ENCODE data around the gene TNRC6B. TPM values are rescaled to one million over a fixed set of nuclear protein-coding genes. Genes with fewer than 3 reads are reported as not detected.

The TNRC6B gene
- polyA plus RNA-seq, 3 donors = 7.2 to 16.5 (median 11.8) TPM

DNA sequence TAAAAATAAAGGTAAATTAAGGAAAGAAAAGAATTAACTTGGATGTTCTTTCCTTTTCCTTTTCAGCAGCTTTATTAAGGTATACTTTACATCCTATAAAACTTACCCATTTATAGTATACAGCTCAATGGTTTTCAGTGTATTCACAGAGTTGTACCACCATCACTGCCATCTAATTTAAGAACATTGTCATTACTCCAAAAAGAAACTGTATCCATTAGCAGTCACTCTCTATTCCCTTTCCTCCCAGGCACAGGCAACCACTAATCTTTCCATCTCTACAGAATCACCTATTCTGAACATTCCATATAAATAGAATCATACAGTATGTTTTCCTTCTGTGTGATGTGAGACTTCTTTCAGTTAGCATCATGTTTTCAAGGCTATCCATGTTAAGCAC, 38.9 kb upstream of the TNRC6B start:
- Histone ChIP-seq H3K4me2 (replicated peaks; ENCODE audit: extremely low read depth, low read length, poor library complexity, severe bottlenecking) (no peak overlapping the region), H3K4me1 (ENCODE audit: control insufficient read depth in 1 of 2, insufficient read depth in 2 of 2, low read length in 2 of 2) (no peaks in the 10 kb centered on the region), H3K27ac (ENCODE audit: low read depth in 1 of 2, low read length in 2 of 2) (no peak overlapping the region), H3K27me3 (ENCODE audit: control insufficient read depth in 2 of 2, insufficient read depth in 2 of 2, low read length in 2 of 2) (no peaks in the 10 kb centered on the region), H2AFZ (ENCODE audit: insufficient read depth, low read depth, low read length, poor library complexity, severe bottlenecking) (no peak overlapping the region), H3K4me3 (replicated peaks in 1 of 3; ENCODE audit: low read depth in 2 of 3, low read length in 3 of 3) (no peak overlapping the region), H3K9me3 (replicated peaks in 1 of 2; ENCODE audit: control insufficient read depth in 1 of 2, insufficient read depth in 1 of 2, low read length in 2 of 2) (no peaks in the 10 kb centered on the region), H3K79me2 (ENCODE audit: insufficient read depth, low read length) (no peaks in the 10 kb centered on the region), H4K20me1 (ENCODE audit: insufficient read depth, low read length) (no peaks in the 10 kb centered on the region), H3K9ac (ENCODE audit: insufficient read depth, low read length, poor library complexity, severe bottlenecking) (no peak overlapping the region), H3K36me3 (replicated peaks in 1 of 2; ENCODE audit: control insufficient read depth in 1 of 2, insufficient read depth in 2 of 2, low read length in 2 of 2) (peaks cover 6 to 34% of the 10 kb centered on the region in 2 donors)
- no peaks in the 10 kb centered on the region for H3K9me3 Mint-ChIP-seq
- peaks cover 32 to 38% of the 10 kb centered on the region in 2 donors for H3K36me3 Mint-ChIP-seq
- intact Hi-C loops (cut with micrococcal nuclease) = no loop called here
- no peaks in the 10 kb centered on the region for H3K27me3 Mint-ChIP-seq (ENCODE audit: low read depth in 3 of 3)
- no peak overlapping the region for H3K27ac Mint-ChIP-seq
- H3K4me3 Mint-ChIP-seq = no peak overlapping the region
- H3K4me1 Mint-ChIP-seq = no peaks in the 10 kb centered on the region
- no peak for DNase-seq
- TF ChIP-seq, protein P1, sequence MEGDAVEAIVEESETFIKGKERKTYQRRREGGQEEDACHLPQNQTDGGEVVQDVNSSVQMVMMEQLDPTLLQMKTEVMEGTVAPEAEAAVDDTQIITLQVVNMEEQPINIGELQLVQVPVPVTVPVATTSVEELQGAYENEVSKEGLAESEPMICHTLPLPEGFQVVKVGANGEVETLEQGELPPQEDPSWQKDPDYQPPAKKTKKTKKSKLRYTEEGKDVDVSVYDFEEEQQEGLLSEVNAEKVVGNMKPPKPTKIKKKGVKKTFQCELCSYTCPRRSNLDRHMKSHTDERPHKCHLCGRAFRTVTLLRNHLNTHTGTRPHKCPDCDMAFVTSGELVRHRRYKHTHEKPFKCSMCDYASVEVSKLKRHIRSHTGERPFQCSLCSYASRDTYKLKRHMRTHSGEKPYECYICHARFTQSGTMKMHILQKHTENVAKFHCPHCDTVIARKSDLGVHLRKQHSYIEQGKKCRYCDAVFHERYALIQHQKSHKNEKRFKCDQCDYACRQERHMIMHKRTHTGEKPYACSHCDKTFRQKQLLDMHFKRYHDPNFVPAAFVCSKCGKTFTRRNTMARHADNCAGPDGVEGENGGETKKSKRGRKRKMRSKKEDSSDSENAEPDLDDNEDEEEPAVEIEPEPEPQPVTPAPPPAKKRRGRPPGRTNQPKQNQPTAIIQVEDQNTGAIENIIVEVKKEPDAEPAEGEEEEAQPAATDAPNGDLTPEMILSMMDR (IDR thresholded peaks at IDR 0.05) = no peak

DNA sequence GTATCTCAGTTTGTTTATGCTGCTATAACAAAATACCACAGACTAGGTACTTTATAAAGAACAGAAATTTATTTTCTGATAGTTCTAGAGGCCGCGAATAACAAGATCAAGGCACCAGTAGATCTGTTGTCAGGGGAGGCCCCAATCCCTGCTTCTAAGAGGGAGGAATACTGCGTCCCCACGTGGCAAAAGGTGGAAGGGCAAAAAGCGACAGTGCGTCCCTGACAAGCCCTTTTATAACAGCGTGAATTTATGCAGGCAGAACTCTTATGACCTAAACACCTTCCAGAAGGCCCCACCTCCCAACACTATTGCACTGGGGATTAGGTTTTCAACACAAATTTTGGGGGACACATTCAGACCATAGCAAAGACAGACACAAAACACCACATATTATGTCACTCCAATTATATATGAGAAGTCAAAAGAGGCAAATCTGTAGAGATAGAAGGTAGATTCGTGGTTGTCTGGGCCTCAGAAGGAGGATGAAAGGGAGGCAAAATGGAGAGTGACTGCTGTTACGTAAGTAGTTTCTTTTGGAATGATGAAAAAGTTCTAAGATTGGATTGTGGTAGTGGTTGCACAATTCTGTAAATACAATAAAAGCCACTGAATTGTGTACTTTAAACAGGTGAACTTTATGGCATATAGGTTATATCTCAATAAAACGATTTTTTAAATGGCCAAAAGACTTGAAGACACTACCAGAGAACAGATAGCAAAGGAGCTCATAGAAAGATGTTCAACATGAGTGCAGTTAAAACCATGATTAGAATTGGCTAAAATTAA, 30.1 kb upstream of the TNRC6B start:
- Histone ChIP-seq H3K4me3 (replicated peaks in 1 of 3; ENCODE audit: low read depth in 2 of 3, low read length in 3 of 3) (no peak overlapping the region), H3K36me3 (replicated peaks in 1 of 2; ENCODE audit: control insufficient read depth in 1 of 2, insufficient read depth in 2 of 2, low read length in 2 of 2) (peaks cover 0 to 4% of the 10 kb centered on the region in 2 donors), H3K9ac (ENCODE audit: insufficient read depth, low read length, poor library complexity, severe bottlenecking) (no peak overlapping the region), H3K4me1 (ENCODE audit: control insufficient read depth in 1 of 2, insufficient read depth in 2 of 2, low read length in 2 of 2) (no peaks in the 10 kb centered on the region), H3K27me3 (ENCODE audit: control insufficient read depth in 2 of 2, insufficient read depth in 2 of 2, low read length in 2 of 2) (no peaks in the 10 kb centered on the region), H4K20me1 (ENCODE audit: insufficient read depth, low read length) (no peaks in the 10 kb centered on the region), H3K4me2 (replicated peaks; ENCODE audit: extremely low read depth, low read length, poor library complexity, severe bottlenecking) (no peak overlapping the region), H3K79me2 (ENCODE audit: insufficient read depth, low read length) (no peaks in the 10 kb centered on the region), H3K9me3 (replicated peaks in 1 of 2; ENCODE audit: control insufficient read depth in 1 of 2, insufficient read depth in 1 of 2, low read length in 2 of 2) (no peaks in the 10 kb centered on the region), H2AFZ (ENCODE audit: insufficient read depth, low read depth, low read length, poor library complexity, severe bottlenecking) (no peak overlapping the region), H3K27ac (ENCODE audit: low read depth in 1 of 2, low read length in 2 of 2) (no peak overlapping the region)
- peaks cover 15 to 20% of the 10 kb centered on the region in 2 donors for H3K36me3 Mint-ChIP-seq
- intact Hi-C loops (cut with micrococcal nuclease) = no loop called here
- H3K4me3 Mint-ChIP-seq = no peak overlapping the region
- 100% methylated on average over 2 of the region's 10 CpGs for WGBS (ENCODE audit: insufficient coverage)
- H3K4me1 Mint-ChIP-seq = peaks cover 3% of the 10 kb centered on the region
- no peak overlapping the region for H3K27ac Mint-ChIP-seq
- TF ChIP-seq, protein P1 (IDR thresholded peaks at IDR 0.05) = no peak
- DNase-seq = no peak
- H3K9me3 Mint-ChIP-seq = peaks cover 0 to 11% (median 0%) of the 10 kb centered on the region in 7 donors
- H3K27me3 Mint-ChIP-seq (ENCODE audit: low read depth in 3 of 3) = peaks cover 0 to 2% (median 0%) of the 10 kb centered on the region in 3 donors
